WTC11 (cell line): ENCODE results near the gene MYH10. TPM values are rescaled to one million over a fixed set of nuclear protein-coding genes. Genes with fewer than 3 reads are reported as not detected.

Experiments used
- ATAC-seq: fragments of 200-7000 bp; cut with Tn5 transposase; 2 replicates; pipeline ENCODE4 v1.10.0; 2021; ENCODE audit warnings: mild to moderate bottlenecking, moderate library complexity
- CTCF ChIA-PET: fragments of 300-600 bp; sonication (Branson Sonifier 250); formaldehyde crosslinking; loops from one replicate; lab custom pipeline; 2021; ENCODE audit warnings: antibody characterized with exemption; lab: Charles Lee
- POLR2A ChIA-PET: fragments of 350-600 bp; sonication (Branson Sonifier 250); formaldehyde crosslinking; loops from one replicate; lab custom pipeline; 2021; ENCODE audit warnings: antibody characterized with exemption; lab: Charles Lee
- DNase-seq: peaks from one replicate; pipeline ENCODE4 v3.0.0; 2021; ENCODE audit warnings: low spot score
- H3K27ac Mint-ChIP-seq: 2 replicates; pipeline ENCODE4 v1.8.0; 2021; ENCODE audit warnings: mixed read lengths
- H3K27me3 Mint-ChIP-seq: 2 replicates; pipeline ENCODE4 v1.8.0; 2021; ENCODE audit warnings: low read depth, mild to moderate bottlenecking, moderate library complexity, mixed read lengths
- H3K36me3 Mint-ChIP-seq: 2 replicates; pipeline ENCODE4 v1.8.0; 2021; ENCODE audit warnings: mixed read lengths
- H3K4me1 Mint-ChIP-seq: 2 replicates; pipeline ENCODE4 v1.8.0; 2022; ENCODE audit warnings: mixed read lengths
- H3K4me3 Mint-ChIP-seq: 2 replicates; pipeline ENCODE4 v1.8.0; 2021; ENCODE audit warnings: mild to moderate bottlenecking, moderate library complexity, mixed read lengths
- H3K9me3 Mint-ChIP-seq: 2 replicates; pipeline ENCODE4 v1.8.0; 2021; ENCODE audit warnings: mixed read lengths
- ELF4 ChIP-seq: sonication (generic); formaldehyde crosslinking; IDR thresholded peaks from 2 replicates; pipeline ENCODE4 v1.8.1; 2022; ENCODE audit warnings: low read depth, mild to moderate bottlenecking, moderate library complexity, missing genetic modification reagents
- GTF2I ChIP-seq: fragments of 250-450 bp; sonication (Bioruptor Pico); conservative IDR thresholded peaks from 2 replicates; pipeline ENCODE4 v1.4.0; 2021; ENCODE audit warnings: mild to moderate bottlenecking
- HMGA2 ChIP-seq: fragments of 250-450 bp; sonication (Bioruptor Pico); IDR thresholded peaks from 2 replicates; pipeline ENCODE4 v1.4.0; 2021; ENCODE audit warnings: mild to moderate bottlenecking, moderate library complexity
- HMGXB4 ChIP-seq: sonication (generic); formaldehyde crosslinking; IDR thresholded peaks from 2 replicates; pipeline ENCODE4 v1.8.1; 2023; ENCODE audit warnings: mild to moderate bottlenecking, moderate library complexity, missing genetic modification reagents
- JUN ChIP-seq: sonication (generic); formaldehyde crosslinking; IDR thresholded peaks from 2 replicates; pipeline ENCODE4 v1.8.0; 2023; ENCODE audit warnings: mild to moderate bottlenecking, missing genetic modification reagents
- NFYB ChIP-seq: sonication (generic); formaldehyde crosslinking; conservative IDR thresholded peaks from 2 replicates; pipeline ENCODE4 v1.8.0; 2022; ENCODE audit warnings: low read depth, missing genetic modification reagents
- RELA ChIP-seq: sonication (generic); formaldehyde crosslinking; IDR thresholded peaks from 2 replicates; pipeline ENCODE4 v1.8.1; 2022; ENCODE audit warnings: missing genetic modification reagents, mild to moderate bottlenecking, borderline replicate concordance
- TEAD4 ChIP-seq: sonication (generic); formaldehyde crosslinking; IDR thresholded peaks from 2 replicates; pipeline ENCODE4 v1.8.0; 2022; ENCODE audit warnings: mild to moderate bottlenecking, missing genetic modification reagents
- ZSCAN18 ChIP-seq: fragments of 250-450 bp; sonication (Bioruptor Pico); IDR thresholded peaks from 2 replicates; pipeline ENCODE4 v2.1.2; 2022; ENCODE audit warnings: mild to moderate bottlenecking, moderate library complexity
- total RNA-seq: library from RNA; stranded (reverse); gene quantifications from 3 replicates; pipeline ENCODE4 v1.2.3, GENCODE V29; 2021
- TF ChIP-seq, protein P1 (sequence below): sonication (generic); formaldehyde crosslinking; conservative IDR thresholded peaks from 2 replicates; pipeline ENCODE4 v1.8.1; 2023; ENCODE audit warnings: mild to moderate bottlenecking, low read depth, missing genetic modification reagents, moderate library complexity
- TF ChIP-seq, protein P2 (sequence below): sonication (generic); formaldehyde crosslinking; IDR thresholded peaks from 2 replicates; pipeline ENCODE4 v1.8.1; 2023; ENCODE audit warnings: mild to moderate bottlenecking, missing genetic modification reagents
- TF ChIP-seq, protein P3 (sequence below): sonication (generic); formaldehyde crosslinking; IDR thresholded peaks from 2 replicates; pipeline ENCODE4 v1.8.1; 2022; ENCODE audit warnings: missing genetic modification reagents, borderline replicate concordance
- TF ChIP-seq, protein P4 (sequence below): sonication (generic); formaldehyde crosslinking; IDR thresholded peaks from 2 replicates; pipeline ENCODE4 v1.8.1; 2022; ENCODE audit warnings: mild to moderate bottlenecking, moderate library complexity, missing genetic modification reagents
- TF ChIP-seq, protein P5 (sequence below): fragments of 250-450 bp; sonication (Bioruptor Pico); IDR thresholded peaks from 2 replicates; pipeline ENCODE4 v1.9.0; 2021; ENCODE audit warnings: mild to moderate bottlenecking
- TF ChIP-seq, protein P6 (sequence below): sonication (generic); formaldehyde crosslinking; IDR thresholded peaks from 2 replicates; pipeline ENCODE4 v1.8.0; 2023; ENCODE audit warnings: missing genetic modification reagents, mild to moderate bottlenecking, borderline replicate concordance

The MYH10 gene
- total RNA-seq, 1 experiment from 2014 or later = 231 TPM

DNA sequence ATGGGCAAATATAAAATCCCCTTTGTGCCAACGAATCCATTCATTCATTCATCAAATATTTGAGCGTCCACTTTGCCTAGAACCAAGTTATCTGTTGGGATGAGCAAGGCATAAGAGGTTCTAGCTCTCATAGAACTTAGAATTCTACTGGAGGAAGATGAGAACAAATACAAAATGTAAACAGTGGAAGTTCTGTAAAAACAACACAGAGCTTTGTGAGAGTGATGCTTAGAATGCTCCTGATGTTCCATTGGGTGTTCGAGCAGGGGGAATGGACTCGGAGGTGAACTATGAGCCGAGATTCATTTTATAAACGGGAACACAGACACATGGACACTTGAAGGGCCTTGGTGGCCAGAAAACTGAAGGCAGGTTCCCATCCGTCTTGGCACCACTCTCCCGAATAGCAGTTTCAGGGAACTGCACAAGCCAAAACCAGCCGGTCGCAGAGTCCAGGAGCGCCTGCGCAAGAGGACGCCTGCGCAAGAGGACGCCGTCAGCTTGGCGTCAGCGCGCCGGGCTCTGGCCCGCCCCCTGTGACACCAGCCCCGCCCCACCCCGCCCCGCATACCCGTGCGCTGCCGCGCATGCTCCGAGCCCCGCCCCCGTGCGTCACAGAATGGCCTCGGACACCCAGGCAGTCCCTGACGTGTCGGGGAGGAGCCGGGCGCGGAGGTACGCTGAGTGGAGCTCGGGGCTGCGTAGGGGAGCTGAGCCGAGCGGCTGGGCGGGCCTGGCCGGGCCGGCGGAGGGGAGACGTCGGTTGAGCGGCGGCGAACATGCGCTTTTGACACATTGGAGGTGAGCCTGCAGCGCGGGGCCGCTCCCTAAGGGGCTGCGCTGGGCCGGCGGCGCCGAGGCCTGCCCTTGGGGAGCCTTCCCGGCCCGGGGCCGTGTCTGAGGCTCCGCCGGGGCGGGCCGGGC, 195.0 kb downstream of the MYH10 start, which contains the start of gene NDEL1:
NDEL1 (plus strand) TSS at position 640 of the 924 bp plus-strand sequence. CDS start 8,388 bp downstream, outside the sequence.
- peaks cover 13% of the 10 kb centered on the region for H3K4me1 Mint-ChIP-seq
- peak within 1 kb of the TSS; percentile 89 for H3K4me3 Mint-ChIP-seq
- peak; percentile 99 for DNase-seq
- H3K36me3 Mint-ChIP-seq = peaks cover 6% of the 10 kb centered on the region
- ChIA-PET POLR2A (interaction anchor here (0.9 to 1.5 kb wide), 5 partner anchors 34 to 195 kb away, joined by 3 to 5 read pairs (median 3); partner anchors contain the start of gene MYH10), CTCF (interaction anchor here (0.7 to 2.0 kb wide), 8 partner anchors 25 to 453 kb away, joined by 3 to 21 read pairs (median 4); no protein-coding TSS in a partner anchor)
- peak; percentile 98 for ATAC-seq
- no peaks in the 10 kb centered on the region; the same call in 1 of the 2 replicates for H3K27me3 Mint-ChIP-seq
- H3K27ac Mint-ChIP-seq = peak within 1 kb of the TSS; percentile 99
- H3K9me3 Mint-ChIP-seq = no peaks in the 10 kb centered on the region
- no peak for TF ChIP-seq HMGA2 (CRISPR knock-in tag)
- TF ChIP-seq, protein P1, sequence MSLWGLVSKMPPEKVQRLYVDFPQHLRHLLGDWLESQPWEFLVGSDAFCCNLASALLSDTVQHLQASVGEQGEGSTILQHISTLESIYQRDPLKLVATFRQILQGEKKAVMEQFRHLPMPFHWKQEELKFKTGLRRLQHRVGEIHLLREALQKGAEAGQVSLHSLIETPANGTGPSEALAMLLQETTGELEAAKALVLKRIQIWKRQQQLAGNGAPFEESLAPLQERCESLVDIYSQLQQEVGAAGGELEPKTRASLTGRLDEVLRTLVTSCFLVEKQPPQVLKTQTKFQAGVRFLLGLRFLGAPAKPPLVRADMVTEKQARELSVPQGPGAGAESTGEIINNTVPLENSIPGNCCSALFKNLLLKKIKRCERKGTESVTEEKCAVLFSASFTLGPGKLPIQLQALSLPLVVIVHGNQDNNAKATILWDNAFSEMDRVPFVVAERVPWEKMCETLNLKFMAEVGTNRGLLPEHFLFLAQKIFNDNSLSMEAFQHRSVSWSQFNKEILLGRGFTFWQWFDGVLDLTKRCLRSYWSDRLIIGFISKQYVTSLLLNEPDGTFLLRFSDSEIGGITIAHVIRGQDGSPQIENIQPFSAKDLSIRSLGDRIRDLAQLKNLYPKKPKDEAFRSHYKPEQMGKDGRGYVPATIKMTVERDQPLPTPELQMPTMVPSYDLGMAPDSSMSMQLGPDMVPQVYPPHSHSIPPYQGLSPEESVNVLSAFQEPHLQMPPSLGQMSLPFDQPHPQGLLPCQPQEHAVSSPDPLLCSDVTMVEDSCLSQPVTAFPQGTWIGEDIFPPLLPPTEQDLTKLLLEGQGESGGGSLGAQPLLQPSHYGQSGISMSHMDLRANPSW (CRISPR knock-in tag) = no peak
- TF ChIP-seq NFYB (CRISPR knock-in tag) = no peak
- TF ChIP-seq, protein P2, sequence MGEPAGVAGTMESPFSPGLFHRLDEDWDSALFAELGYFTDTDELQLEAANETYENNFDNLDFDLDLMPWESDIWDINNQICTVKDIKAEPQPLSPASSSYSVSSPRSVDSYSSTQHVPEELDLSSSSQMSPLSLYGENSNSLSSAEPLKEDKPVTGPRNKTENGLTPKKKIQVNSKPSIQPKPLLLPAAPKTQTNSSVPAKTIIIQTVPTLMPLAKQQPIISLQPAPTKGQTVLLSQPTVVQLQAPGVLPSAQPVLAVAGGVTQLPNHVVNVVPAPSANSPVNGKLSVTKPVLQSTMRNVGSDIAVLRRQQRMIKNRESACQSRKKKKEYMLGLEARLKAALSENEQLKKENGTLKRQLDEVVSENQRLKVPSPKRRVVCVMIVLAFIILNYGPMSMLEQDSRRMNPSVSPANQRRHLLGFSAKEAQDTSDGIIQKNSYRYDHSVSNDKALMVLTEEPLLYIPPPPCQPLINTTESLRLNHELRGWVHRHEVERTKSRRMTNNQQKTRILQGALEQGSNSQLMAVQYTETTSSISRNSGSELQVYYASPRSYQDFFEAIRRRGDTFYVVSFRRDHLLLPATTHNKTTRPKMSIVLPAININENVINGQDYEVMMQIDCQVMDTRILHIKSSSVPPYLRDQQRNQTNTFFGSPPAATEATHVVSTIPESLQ (CRISPR knock-in tag) = no peak
- no peak for TF ChIP-seq ELF4
- TF ChIP-seq, protein P3, sequence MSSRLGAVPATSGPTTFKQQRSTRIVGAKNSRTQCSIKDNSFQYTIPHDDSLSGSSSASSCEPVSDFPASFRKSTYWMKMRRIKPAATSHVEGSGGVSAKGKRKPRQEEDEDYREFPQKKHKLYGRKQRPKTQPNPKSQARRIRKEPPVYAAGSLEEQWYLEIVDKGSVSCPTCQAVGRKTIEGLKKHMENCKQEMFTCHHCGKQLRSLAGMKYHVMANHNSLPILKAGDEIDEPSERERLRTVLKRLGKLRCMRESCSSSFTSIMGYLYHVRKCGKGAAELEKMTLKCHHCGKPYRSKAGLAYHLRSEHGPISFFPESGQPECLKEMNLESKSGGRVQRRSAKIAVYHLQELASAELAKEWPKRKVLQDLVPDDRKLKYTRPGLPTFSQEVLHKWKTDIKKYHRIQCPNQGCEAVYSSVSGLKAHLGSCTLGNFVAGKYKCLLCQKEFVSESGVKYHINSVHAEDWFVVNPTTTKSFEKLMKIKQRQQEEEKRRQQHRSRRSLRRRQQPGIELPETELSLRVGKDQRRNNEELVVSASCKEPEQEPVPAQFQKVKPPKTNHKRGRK = no peak
- TF ChIP-seq TEAD4 (CRISPR knock-in tag) = no peak
- TF ChIP-seq, protein P4, sequence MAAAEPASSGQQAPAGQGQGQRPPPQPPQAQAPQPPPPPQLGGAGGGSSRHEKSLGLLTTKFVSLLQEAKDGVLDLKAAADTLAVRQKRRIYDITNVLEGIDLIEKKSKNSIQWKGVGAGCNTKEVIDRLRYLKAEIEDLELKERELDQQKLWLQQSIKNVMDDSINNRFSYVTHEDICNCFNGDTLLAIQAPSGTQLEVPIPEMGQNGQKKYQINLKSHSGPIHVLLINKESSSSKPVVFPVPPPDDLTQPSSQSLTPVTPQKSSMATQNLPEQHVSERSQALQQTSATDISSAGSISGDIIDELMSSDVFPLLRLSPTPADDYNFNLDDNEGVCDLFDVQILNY (CRISPR knock-in tag) = no peak; the same call in 1 of the 2 replicates
- TF ChIP-seq, protein P5, sequence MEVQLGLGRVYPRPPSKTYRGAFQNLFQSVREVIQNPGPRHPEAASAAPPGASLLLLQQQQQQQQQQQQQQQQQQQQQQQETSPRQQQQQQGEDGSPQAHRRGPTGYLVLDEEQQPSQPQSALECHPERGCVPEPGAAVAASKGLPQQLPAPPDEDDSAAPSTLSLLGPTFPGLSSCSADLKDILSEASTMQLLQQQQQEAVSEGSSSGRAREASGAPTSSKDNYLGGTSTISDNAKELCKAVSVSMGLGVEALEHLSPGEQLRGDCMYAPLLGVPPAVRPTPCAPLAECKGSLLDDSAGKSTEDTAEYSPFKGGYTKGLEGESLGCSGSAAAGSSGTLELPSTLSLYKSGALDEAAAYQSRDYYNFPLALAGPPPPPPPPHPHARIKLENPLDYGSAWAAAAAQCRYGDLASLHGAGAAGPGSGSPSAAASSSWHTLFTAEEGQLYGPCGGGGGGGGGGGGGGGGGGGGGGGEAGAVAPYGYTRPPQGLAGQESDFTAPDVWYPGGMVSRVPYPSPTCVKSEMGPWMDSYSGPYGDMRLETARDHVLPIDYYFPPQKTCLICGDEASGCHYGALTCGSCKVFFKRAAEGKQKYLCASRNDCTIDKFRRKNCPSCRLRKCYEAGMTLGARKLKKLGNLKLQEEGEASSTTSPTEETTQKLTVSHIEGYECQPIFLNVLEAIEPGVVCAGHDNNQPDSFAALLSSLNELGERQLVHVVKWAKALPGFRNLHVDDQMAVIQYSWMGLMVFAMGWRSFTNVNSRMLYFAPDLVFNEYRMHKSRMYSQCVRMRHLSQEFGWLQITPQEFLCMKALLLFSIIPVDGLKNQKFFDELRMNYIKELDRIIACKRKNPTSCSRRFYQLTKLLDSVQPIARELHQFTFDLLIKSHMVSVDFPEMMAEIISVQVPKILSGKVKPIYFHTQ (CRISPR knock-in tag) = no peak
- no peak for TF ChIP-seq ZSCAN18 (CRISPR knock-in tag)
- TF ChIP-seq JUN = no peak
- no peak for TF ChIP-seq GTF2I (CRISPR knock-in tag)
- TF ChIP-seq, protein P6, sequence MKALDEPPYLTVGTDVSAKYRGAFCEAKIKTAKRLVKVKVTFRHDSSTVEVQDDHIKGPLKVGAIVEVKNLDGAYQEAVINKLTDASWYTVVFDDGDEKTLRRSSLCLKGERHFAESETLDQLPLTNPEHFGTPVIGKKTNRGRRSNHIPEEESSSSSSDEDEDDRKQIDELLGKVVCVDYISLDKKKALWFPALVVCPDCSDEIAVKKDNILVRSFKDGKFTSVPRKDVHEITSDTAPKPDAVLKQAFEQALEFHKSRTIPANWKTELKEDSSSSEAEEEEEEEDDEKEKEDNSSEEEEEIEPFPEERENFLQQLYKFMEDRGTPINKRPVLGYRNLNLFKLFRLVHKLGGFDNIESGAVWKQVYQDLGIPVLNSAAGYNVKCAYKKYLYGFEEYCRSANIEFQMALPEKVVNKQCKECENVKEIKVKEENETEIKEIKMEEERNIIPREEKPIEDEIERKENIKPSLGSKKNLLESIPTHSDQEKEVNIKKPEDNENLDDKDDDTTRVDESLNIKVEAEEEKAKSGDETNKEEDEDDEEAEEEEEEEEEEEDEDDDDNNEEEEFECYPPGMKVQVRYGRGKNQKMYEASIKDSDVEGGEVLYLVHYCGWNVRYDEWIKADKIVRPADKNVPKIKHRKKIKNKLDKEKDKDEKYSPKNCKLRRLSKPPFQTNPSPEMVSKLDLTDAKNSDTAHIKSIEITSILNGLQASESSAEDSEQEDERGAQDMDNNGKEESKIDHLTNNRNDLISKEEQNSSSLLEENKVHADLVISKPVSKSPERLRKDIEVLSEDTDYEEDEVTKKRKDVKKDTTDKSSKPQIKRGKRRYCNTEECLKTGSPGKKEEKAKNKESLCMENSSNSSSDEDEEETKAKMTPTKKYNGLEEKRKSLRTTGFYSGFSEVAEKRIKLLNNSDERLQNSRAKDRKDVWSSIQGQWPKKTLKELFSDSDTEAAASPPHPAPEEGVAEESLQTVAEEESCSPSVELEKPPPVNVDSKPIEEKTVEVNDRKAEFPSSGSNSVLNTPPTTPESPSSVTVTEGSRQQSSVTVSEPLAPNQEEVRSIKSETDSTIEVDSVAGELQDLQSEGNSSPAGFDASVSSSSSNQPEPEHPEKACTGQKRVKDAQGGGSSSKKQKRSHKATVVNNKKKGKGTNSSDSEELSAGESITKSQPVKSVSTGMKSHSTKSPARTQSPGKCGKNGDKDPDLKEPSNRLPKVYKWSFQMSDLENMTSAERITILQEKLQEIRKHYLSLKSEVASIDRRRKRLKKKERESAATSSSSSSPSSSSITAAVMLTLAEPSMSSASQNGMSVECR = peak; percentile 86; the same call in 1 of the 2 replicates
- no peak for TF ChIP-seq RELA (CRISPR knock-in tag)
- peak; percentile 92; the same call in 1 of the 2 replicates for TF ChIP-seq HMGXB4 (CRISPR knock-in tag)
